VCaP (cell line): ENCODE results near the gene KRTAP12-1.
"Not testable (repeated sequence)": the region's sequence is repeated elsewhere in the genome, so short reads cannot be mapped to it uniquely, and the experiment has no call there.

Experiments used
- H3K27ac ChIP-seq: fragments of 450-650 bp; 2 replicates; pipeline ENCODE4 v1.5.1; 2017
- TF ChIP-seq, protein P1 (sequence below): fragments of 450-650 bp; conservative IDR thresholded peaks from 2 replicates; pipeline ENCODE4 v1.5.1; 2017; ENCODE audit warnings: mild to moderate bottlenecking, moderate library complexity

Gene KRTAP12-1

DNA sequence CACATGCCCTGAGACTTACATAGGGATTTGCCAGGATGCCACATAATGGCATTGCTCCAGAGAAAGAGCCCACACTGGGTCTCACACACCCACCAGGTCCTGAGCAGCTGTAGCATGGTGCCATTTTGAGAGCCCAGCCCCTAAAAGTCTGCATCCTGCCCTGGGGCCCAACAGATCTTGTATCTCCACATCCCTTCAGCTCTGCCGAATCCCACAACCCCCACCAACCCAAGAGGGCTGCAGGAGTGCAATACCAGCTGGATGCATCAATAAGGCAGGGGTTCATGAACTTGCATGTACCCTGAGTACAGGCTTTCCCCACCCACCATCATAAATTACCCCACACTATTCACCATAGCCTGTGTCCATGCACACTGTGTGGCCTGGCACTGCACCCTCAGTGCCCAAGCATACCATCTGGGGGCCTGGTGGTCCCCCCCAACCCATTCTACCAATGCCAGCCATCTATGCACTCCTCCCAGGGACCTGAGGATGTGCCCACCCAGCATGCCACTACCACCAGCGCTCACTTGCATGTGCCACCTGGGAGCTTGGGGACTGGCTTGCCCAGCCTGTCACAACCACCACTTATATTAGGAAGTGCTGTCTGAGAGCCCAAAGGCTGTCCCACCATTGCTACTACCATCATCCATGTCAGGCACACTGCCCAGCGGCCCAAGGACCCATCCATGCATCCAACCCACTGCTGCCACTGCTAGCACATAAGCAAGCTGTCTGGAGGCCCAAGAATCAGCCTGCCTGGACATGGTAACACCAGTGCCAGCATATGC, 11.1 kb downstream of the KRTAP12-1 start:
- H3K27ac ChIP-seq: no peak overlapping the region
- TF ChIP-seq, protein P1, sequence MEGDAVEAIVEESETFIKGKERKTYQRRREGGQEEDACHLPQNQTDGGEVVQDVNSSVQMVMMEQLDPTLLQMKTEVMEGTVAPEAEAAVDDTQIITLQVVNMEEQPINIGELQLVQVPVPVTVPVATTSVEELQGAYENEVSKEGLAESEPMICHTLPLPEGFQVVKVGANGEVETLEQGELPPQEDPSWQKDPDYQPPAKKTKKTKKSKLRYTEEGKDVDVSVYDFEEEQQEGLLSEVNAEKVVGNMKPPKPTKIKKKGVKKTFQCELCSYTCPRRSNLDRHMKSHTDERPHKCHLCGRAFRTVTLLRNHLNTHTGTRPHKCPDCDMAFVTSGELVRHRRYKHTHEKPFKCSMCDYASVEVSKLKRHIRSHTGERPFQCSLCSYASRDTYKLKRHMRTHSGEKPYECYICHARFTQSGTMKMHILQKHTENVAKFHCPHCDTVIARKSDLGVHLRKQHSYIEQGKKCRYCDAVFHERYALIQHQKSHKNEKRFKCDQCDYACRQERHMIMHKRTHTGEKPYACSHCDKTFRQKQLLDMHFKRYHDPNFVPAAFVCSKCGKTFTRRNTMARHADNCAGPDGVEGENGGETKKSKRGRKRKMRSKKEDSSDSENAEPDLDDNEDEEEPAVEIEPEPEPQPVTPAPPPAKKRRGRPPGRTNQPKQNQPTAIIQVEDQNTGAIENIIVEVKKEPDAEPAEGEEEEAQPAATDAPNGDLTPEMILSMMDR: no peak

DNA sequence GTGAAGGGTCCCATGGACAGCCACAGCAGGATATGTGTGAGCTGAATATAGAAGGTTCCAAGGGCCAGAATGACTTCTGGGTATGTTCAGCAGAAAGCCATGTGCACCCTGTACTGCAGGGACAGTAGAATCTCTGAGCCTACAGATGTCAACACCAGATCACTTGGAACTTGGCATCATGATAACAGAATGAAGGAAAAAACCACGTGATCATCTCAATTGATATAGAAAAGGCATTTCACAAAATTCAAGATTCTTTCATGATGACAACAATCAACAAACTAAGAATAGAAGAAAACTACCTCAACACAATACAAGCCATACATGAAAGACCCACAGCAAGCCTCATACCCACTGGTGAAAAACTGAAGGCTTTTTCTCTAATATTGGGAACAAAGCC, 14.4 kb downstream of the KRTAP12-1 start:
- no peak overlapping the region for H3K27ac ChIP-seq
- TF ChIP-seq, protein P1: no peak

DNA sequence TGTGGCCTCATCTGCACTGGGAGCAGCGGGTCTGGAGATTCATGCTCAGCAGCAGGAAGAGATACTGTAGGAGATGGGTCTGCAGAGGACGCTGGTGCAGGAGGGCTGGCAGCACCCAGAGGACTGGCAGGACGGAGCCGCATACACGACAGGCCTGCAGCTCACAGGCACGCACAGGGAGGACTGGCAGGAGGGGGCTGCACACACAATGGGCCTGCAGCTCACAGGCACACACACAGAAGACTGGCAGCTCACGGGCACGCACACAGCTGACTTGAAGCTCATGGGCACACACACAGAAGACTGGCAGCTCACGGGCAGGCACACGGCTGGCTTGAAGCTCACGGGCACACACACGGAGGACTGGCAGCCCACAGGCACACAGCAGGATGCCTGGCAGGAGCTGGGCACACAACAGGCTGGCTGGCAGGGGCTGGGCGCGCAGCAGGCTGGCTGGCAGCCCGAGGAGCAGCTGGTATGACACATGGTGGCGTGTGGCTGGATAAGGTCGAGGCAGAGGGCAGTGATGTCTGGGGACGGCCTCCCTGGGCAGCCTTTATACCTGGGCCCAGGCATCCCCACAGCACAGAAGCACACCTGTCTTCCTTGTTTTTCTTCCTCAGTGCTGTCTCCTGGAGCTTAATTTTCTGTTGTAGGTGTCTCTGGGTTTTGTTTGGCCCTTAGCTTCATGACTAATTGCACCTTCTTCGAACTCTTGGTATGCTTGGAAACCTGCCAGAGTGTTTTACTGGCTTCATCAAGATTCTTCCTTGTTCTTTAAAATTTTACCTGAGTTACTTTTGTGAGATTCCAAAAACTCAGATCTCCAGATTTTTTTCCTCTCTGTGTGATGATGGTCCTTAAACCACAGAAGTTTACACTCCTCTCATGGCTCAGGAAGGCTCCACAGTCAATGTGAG, 15.3 kb downstream of the KRTAP12-1 start, which contains the start of gene KRTAP12-2:
KRTAP12-2 (minus strand) TSS at position 527 of the 920 bp plus-strand sequence; CDS start at position 486, 41 bp downstream.
- no peak within 1 kb of the TSS for H3K27ac ChIP-seq
- TF ChIP-seq, protein P1: no peak

DNA sequence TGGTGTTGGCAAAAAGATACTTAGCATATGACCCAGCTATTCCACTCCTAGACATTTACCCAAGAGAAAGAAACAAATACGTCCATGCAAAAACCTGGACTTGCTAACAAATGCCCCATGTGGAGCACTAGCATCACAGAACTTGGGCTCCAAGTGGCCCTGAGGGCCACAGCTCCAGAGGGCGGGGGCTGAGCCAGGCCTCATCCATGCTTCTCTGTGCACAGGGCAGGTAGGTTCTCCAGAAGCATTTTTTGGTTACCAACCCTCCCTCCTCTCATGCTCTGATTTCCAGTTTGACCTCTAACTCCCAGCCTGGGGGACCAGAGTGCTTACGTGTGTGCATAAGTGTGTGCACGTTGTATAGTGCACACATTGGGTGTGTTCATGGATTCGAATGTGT, 17.3 kb downstream of the KRTAP12-1 start:
- TF ChIP-seq, protein P1: no peak
- H3K27ac ChIP-seq: no peak overlapping the region

DNA sequence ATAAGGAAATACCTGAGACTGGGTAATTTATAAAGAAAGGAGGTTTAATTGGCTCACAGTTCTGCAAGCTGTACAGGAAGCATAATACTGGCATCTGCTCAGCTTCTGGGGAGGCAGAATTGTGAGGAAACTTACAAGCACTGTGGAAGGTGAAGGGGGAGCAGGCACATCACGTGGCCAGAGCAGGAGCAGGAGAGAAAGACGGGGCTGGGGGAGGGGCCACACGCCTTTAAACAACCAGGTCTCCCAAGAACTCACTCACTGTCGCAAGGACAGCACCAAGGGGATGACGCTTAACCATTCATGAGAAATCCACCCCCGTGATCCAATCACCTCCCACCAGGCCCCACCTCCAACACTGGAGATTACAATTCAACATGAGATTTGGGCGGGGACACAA, 20.4 kb downstream of the KRTAP12-1 start:
- not testable (repeated sequence) for H3K27ac ChIP-seq

DNA sequence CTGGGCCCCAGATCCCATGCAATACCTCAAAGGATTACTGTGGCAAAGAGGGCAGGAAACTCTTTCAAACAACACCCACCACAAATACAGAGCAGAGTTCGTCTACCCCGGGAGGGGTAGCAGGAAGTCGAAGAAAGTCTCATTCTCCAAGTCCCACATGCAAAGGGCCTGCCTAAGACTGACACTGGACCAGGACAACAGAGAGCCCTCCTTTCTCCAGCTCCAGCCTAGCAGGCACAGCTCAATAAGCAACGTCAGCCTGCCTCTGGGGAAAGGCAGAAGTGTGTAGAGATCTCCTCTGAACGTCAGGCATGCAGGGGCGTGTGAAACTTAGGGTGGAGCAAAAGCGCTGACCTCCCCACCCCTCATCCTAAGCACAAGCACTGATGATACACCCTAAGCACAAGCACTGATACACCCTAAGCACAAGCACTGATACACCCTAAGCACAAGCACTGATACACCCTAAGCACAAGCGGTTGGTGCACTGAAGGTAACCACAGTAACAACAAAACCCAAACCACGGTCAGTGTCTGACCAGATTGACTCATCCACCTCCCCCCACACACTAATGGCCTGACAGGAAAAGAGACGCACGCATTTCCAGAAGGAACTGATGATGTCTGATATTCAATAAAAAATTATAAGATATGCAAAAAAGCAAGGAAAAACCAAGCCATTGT, 22.9 kb downstream of the KRTAP12-1 start:
- TF ChIP-seq, protein P1: no peak
- no peak overlapping the region for H3K27ac ChIP-seq

DNA sequence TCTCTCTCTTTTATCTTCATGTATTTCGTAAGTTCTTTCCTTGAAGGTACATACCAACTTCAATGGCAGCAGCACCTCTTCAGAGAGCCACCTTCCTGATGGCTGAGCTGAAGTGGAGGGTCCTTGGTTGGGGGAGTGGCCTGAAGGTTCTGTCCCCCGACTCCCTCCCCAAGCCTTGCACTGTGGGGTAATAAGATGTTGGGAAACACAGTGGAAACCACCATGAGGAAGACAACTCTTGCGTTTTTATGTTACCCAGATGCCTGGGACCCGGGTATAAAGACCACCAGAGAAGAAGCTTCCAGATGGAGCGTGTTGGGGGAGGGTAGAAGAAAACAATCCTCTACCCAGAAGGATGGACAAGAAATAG, 23.4 kb downstream of the KRTAP12-1 start:
- no peak overlapping the region for H3K27ac ChIP-seq
- TF ChIP-seq, protein P1: no peak
